SHP77 (cell line): ENCODE results near the gene KLF11.

Experiments
- DNase-seq, 2 experiments: peaks; one replicate each; lab custom pipeline; 2025; lab: John Stamatoyannopoulos, UW

Gene KLF11

GRCh38 chr2:10042301-10043161 is 819 bp upstream of the KLF11 start:
- no peak for DNase-seq

- peak; percentile 82 to 92 for DNase-seq
These were observed 704 bp downstream of the KLF11 start for GRCh38 chr2:10043906-10044601.

GRCh38 chr2:10045561-10046355 is 2.4 kb downstream of the KLF11 start:
- no peak for DNase-seq

GRCh38 chr2:10046931-10047330 is 3.6 kb downstream of the KLF11 start:
- DNase-seq = no peak

GRCh38 chr2:10047616-10048500 is 4.5 kb downstream of the KLF11 start:
- DNase-seq = no peak

- peak; percentile 19 to 38 for DNase-seq
These were observed 5.3 kb downstream of the KLF11 start for GRCh38 chr2:10048501-10049171.

- DNase-seq = no peak
These were observed 8.9 kb downstream of the KLF11 start for GRCh38 chr2:10052216-10052615.

GRCh38 chr2:10053351-10053750 is 10.0 kb downstream of the KLF11 start:
- no peak for DNase-seq

GRCh38 chr2:10054424-10054823 is 11.1 kb downstream of the KLF11 start:
- DNase-seq = no peak

- no peak for DNase-seq
These were observed 11.6 kb downstream of the KLF11 start for GRCh38 chr2:10054976-10055375.

GRCh38 chr2:10056439-10056838 is 13.1 kb downstream of the KLF11 start:
- DNase-seq = no peak

- no peak for DNase-seq
These were observed 14.1 kb downstream of the KLF11 start for GRCh38 chr2:10057231-10058107.

- DNase-seq = peak in 1 of 2 experiments; percentile 17
These were observed 15.1 kb downstream of the KLF11 start for GRCh38 chr2:10058251-10059015.

GRCh38 chr2:10059016-10059351 is 15.6 kb downstream of the KLF11 start:
- no peak for DNase-seq

- DNase-seq = peak in 1 of 2 experiments; percentile 70
These were observed 16.4 kb downstream of the KLF11 start for GRCh38 chr2:10059552-10060335.

GRCh38 chr2:10061221-10061925 is 18.0 kb downstream of the KLF11 start:
- DNase-seq = no peak

- DNase-seq = no peak
These were observed 19.6 kb downstream of the KLF11 start for GRCh38 chr2:10062931-10063365.

GRCh38 chr2:10063566-10063965 is 20.2 kb downstream of the KLF11 start:
- DNase-seq = no peak
